Measurements from ENCODE around the gene HSPA4. TPM values are rescaled to one million over a fixed set of nuclear protein-coding genes. Genes with fewer than 3 reads are reported as not detected.

Gene HSPA4
- total and polyA plus RNA-seq, 2 donors (not counting 3 experiments of a cell fraction or from before 2014, with no cell fraction given), result 11.2 to 161 TPM

DNA sequence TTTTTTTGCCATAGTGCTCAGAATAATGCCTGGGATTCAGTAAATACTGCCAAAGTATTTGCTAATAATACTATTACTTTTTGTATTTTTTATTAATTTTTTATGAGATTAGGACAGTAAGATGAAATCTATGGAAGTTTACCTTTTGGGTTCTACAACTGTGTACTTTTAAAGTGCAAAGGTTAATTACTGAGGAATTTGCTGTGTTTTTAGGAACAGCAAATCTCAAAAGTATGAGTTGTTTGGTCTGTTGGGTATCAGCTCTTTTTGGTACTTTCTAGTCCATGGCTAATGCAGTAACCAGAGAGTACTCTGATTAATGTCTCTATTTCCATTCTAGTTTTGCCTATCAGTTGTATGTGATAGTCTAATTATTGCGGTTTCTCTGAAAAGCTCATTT, 5.1 kb downstream of the HSPA4 start:
- peaks cover 5% of the 10 kb centered on the region for H4K20me1 ChIP-seq (replicated peaks; ENCODE audit: control insufficient read depth, extremely low read depth, insufficient read depth, low read length)
- dilution Hi-C loops (cut with MboI; ENCODE audit: extremely low pct_ligation_motif_present, low sequenced_read_pairs), result no loop called here

More for the DNA sequence above, 5.1 kb downstream of the HSPA4 start:
- DNase-seq (ENCODE audit: low read depth, low spot score), result no peak
- ChIA-PET POLR2A (no interaction called here), CTCF (no interaction called here)
- Histone ChIP-seq H3K9me3 (replicated peaks; ENCODE audit: control insufficient read depth, insufficient read depth, low read length) (no peaks in the 10 kb centered on the region), H3K36me3 (ENCODE audit: control insufficient read depth in 2 of 2, extremely low read depth in 1 of 2, insufficient read depth in 2 of 2, low read length in 2 of 2) (no peaks in the 10 kb centered on the region), H3K79me2 (ENCODE audit: control insufficient read depth, insufficient read depth, low read length) (peaks cover 97% of the 10 kb centered on the region), H3K4me1 (ENCODE audit: control insufficient read depth, extremely low read depth, insufficient read depth, low read length) (peaks cover 11% of the 10 kb centered on the region), H2AFZ (ENCODE audit: low read depth, low read length) (no peak overlapping the region), H3K9me1 (replicated peaks; ENCODE audit: control insufficient read depth, extremely low read depth, insufficient read depth, low read length) (no peaks in the 10 kb centered on the region), H3K27ac (ENCODE audit: insufficient read depth, low read depth, low read length) (no peak overlapping the region), H3K9ac (replicated peaks; ENCODE audit: extremely low read depth, insufficient read depth, low read length) (no peak overlapping the region), H3K4me2 (ENCODE audit: insufficient read depth, low read length) (no peak overlapping the region), H3K27me3 (ENCODE audit: control insufficient read depth in 2 of 2, insufficient read depth in 2 of 2, low read length in 2 of 2) (no peaks in the 10 kb centered on the region), H3K4me3 (replicated peaks in 1 of 3; ENCODE audit: insufficient read depth in 1 of 3, low read depth in 1 of 3, low read length in 3 of 3) (no peak overlapping the region)
- BruUV-seq (replicated peaks), result no TSS peak
- intact Hi-C loops (cut with micrococcal nuclease), result loop anchor here (10.0 kb wide), 1 partner anchor 672 kb away; no protein-coding TSS in a partner anchor
- no peak for FAIRE-seq
- TF ChIP-seq GATA2 (IDR thresholded peaks at IDR 0.05; ENCODE audit: insufficient read depth, insufficient read length, low read depth, low read length), result no peak
- TF ChIP-seq, protein P1, sequence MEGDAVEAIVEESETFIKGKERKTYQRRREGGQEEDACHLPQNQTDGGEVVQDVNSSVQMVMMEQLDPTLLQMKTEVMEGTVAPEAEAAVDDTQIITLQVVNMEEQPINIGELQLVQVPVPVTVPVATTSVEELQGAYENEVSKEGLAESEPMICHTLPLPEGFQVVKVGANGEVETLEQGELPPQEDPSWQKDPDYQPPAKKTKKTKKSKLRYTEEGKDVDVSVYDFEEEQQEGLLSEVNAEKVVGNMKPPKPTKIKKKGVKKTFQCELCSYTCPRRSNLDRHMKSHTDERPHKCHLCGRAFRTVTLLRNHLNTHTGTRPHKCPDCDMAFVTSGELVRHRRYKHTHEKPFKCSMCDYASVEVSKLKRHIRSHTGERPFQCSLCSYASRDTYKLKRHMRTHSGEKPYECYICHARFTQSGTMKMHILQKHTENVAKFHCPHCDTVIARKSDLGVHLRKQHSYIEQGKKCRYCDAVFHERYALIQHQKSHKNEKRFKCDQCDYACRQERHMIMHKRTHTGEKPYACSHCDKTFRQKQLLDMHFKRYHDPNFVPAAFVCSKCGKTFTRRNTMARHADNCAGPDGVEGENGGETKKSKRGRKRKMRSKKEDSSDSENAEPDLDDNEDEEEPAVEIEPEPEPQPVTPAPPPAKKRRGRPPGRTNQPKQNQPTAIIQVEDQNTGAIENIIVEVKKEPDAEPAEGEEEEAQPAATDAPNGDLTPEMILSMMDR (IDR thresholded peaks at IDR 0.05; ENCODE audit: extremely low read depth in 1 of 2, insufficient read depth in 1 of 2, low read depth in 1 of 2, low read length in 2 of 2), result no peak
- no peak for TF ChIP-seq POLR2AphosphoS5 (IDR thresholded peaks at IDR 0.05; ENCODE audit: insufficient read depth, low read depth, low read length)
- TF ChIP-seq, protein P2, sequence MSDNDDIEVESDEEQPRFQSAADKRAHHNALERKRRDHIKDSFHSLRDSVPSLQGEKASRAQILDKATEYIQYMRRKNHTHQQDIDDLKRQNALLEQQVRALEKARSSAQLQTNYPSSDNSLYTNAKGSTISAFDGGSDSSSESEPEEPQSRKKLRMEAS (IDR thresholded peaks at IDR 0.05; ENCODE audit: insufficient read depth, insufficient read length), result no peak
- TF ChIP-seq FOS (IDR thresholded peaks at IDR 0.05; ENCODE audit: borderline replicate concordance, insufficient read depth, low read length), result no peak
- TF ChIP-seq EZH2 (IDR thresholded peaks at IDR 0.05; ENCODE audit: borderline replicate concordance, low read depth, low read length, severe bottlenecking), result no peak
- no peak for TF ChIP-seq JUN (IDR thresholded peaks at IDR 0.05; ENCODE audit: borderline replicate concordance, insufficient read depth, insufficient read length, low read depth)
- no peak for TF ChIP-seq POLR2A (IDR thresholded peaks at IDR 0.05; ENCODE audit: low read depth, low read length)
